ENCODE measurements around the gene ABLIM1.

GRCh38 chr10:114481055-114481454 is 177.0 kb downstream of the ABLIM1 start:
- TF ChIP-seq CTCF (IDR thresholded peaks at IDR 0.05) (no peak), TCF7L2 (IDR thresholded peaks at IDR 0.05; ENCODE audit: low read depth, low read length) (no peak)

Measured in Panc1 (cell line).